Superior temporal gyrus (tissue), 1 donor: ENCODE data around the gene TREM2.

Experiments
- DNase-seq: peaks from one replicate; pipeline ENCODE4 v3.0.0-alpha.2; 2016; ENCODE audit errors: extremely low spot score

Gene TREM2

DNA sequence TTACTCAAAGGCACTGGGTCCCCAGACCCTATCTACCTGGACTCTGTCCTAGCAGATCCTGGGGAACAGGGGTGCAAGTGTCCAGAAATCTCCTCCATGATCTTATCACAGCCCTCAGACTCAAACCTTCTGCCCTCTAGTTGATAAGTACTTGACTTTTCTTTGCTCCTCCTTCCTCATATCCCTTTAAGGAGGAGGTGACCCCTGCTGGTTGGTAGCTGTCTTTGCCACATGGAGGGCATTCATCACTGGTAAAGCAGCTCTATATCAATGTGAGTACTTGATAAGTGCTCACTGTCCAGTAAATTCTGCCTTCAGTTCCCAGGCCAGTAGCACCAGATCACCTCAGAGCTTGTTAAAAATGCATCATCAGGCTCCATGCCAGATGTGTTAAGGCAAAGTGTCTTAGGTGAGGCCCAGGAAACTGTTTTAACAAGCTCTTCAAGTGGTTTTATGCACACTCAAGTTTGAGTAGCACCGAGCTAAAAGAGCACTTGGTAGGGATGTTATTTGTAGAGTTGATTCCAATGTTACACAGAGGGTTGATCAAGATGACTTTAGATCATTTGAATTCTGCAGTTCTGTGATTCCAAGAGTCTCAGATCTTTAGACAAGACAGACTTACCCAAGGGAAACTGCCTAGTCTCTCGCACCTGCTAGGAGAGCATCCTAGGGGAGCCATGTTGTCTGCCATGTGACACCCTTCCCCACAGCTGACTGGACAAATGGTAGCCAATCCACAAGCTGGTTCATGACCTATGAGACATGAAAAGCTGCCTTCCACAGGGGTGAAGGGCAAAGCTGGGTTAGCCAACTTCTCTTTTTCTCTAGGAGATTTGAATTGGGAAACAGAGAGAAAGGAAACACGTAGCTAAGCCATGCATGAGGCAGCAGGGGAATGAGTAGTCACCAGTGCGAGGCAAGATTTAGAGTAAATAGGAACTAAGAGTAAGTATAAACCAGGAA lies 19.4 kb upstream of the TREM2 start:
- DNase-seq = peak; percentile 27

DNA sequence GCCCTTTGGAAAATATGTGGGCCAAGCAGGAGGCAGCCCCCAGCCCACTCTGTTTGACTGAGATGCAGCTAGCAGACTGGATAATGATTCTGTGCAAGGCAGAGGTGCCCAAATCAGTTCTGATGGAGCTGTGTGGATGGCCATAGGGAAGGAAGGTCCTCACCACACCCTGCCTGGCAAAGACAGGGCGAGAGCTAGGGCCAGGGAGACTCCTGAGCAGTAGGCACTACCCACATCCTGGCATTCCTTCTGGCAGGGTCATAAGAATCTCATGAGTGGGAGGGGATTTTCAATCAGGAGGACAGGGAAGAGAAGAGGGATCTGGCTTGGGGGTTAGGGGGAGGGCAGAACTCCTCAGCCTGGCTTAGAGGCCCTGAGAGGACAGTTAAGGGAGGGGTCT lies 18.6 kb upstream of the TREM2 start:
- DNase-seq = no peak

DNA sequence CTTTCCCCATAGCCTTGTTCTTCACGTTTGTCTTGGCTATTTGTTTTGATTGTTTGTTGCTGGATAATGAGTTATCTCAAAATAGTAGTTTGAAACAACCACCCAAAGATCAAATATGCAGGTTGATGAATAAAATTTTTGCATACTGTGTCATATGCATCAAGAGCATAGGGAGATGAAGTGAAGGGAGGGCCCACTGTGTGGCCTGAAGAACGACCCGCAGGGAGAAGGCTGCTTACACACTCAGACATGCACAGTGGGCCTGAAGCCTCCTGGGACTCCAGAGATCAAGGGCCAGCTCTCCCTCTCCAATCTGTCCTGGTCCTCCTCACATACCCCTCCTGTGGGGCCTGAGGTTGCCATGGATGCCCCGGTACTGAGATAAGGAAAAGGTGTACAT lies 16.2 kb upstream of the TREM2 start:
- no peak for DNase-seq

DNA sequence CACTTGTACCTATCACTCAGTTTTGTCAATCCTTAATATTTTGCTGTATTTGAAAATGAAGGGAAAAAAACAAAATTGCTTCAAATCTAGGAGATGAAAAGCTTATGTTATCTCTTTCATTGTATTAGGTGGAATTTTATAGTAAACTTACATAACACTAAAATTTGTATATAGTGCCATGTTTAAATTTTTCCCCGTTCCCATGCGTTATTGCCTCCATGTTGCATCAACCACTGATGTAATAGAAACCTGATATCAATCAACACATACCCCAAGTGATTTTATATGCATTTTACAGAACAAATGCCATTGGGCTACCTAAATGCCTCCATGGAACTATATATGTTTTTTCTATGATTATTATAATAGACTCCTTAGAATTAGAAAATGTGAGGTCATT lies 14.8 kb upstream of the TREM2 start:
- DNase-seq = no peak

DNA sequence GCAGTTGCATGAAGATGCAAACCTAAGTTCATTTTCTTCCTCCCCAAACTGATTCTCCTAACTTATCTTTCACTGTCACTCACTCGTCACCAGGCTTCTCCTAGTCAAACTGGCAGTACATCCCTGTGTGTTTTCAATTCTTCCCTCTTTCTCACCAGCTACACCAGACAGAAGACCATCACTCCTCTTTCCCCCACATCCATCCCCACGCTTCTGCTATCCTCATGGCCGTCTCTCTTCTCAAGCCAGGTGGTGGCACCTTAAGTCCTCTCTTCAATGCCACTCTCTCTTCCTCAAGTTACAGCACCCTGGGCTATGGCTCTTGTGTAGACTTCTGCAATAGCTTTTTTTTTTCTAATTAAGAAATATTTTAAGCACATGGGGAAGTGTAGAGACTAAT lies 14.4 kb upstream of the TREM2 start:
- DNase-seq = no peak

DNA sequence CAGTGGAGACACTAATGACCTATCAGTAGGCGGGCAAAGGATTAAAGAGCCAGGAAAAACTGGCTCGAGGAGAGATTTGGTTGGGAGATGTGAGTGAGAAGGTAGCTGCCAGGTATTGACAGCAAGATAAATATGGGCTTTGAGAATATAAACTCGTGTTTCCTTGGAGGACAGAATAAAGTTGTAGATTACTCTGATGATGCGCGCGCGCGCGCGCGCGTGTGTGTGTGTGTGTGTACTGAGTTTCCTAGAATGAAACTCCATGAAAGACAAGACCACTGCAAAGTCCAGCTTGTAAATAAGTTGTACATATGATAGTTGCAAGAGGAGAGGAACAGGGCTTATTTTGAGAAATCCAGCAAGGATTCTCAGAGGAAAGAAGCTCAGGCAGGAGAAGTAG lies 13.3 kb upstream of the TREM2 start:
- DNase-seq = no peak

DNA sequence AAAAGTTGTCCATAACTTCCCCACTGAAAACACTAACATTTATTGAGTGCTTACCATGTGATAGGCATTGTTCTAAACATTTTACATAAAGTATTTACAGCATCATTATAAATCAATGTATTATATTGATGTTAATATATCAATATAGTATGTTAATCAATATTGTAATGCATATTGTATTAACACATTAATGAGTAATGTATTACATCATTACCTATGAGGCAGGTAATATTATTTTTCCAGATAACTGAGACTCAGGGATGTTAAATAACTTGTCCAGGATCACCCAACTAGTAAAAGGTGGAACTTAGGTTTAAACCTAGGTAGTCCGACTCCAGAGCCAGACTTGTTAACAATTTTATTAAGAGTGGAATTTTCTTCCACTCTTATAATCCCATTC lies 12.2 kb upstream of the TREM2 start:
- no peak for DNase-seq

DNA sequence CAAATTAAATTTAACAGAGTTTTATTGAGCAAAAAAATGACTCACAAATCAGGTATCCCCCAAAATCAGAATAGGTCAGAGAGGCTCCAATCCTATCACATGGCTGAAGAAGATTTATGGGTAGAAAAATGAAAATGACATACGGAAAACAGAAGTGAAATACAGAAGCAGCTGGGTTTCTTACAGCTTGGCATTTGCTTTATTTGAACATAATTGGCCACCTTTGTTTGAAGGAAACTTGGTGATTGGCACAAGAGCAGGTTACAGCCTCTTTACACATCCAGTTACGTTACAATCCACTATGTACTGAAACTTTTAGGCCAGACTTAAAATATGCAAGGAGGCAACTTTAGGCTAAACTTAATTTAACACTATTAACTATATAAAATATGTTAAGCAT lies 11.7 kb upstream of the TREM2 start:
- DNase-seq = no peak

DNA sequence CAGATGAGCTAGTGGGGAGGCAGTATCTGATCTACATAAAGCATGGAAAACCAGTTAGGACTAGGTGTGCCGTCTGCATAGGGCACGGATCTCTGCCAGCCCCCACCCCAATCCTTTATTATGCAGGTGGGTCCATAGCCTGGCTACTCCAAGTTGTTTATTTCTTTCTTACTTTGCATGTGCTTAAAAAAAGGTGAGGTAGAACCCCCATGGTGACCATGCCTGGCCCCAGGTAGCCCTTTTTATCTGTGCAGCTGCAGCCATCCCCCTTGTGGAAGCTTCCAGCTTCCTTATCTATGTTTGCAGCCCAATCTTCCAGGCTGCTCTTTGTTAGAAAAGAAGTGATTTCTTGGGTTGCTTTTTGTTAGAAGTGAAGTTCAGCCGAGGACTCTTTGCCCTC lies 9.0 kb upstream of the TREM2 start:
- no peak for DNase-seq

DNA sequence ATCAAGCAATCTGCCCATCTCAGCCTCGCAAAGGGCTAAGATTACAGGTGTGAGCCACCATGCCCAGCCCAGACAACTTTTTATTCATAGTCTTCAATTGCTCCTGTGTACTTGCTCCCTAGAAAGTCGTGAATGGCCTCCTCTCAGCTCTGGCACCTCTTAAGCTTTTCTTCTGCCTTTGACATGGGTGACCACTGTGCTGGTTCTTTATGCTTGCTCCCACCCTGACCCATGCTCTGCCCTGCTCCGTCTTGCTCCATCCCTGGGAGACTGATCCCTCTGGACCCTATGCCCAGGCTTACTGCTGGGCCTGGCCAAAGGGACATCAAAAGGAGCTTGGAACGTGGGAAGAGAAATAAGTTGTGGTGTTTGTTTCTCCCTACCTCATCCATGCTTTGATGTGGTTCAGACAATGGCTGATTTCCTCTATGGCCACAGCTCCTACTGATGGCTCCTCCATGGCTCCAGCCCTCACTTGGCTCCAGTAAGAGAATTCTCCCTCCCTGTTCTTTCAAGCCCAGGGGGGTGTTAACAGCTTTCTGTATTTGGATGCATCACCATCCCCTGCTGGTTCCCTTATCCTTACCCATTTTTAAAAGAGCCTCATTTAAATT lies 7.7 kb upstream of the TREM2 start:
- no peak for DNase-seq

DNA sequence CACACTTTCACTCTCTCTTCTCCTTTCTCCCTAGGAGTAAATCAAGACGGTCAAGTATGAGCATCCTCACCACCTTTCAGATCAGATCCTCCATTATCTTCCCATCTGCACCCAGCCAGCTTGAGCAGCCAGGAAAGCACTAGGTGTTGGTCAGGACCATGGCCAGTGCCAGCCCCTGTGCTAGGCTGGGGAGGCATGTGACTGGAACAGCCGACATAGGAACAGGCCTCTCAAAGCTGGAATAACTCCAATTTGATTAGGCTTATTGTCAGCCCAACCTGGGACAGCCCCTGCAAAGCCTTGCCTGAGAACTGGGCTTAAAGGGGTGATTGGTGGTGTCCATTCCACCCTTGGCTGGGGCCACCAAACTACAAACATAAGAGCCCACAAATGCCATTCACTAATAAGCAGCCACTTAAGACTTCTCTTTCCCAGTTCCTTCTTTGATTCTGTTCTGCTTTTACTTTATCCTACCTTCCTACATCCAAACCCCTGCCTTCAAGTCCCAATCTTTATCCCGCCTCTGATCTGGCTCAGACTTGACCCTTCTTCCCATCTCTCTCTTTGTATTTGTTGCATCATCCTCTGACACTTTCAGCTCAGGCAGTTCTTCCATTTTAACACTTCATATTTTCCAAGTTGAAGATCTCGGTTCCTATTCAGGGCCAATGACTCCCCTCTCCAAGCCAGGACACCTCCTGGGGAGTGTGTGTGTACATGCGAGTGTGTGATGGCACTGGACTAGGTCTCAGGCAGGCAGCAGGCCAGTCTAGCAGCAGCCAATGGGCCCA lies 4.5 kb upstream of the TREM2 start:
- no peak for DNase-seq

DNA sequence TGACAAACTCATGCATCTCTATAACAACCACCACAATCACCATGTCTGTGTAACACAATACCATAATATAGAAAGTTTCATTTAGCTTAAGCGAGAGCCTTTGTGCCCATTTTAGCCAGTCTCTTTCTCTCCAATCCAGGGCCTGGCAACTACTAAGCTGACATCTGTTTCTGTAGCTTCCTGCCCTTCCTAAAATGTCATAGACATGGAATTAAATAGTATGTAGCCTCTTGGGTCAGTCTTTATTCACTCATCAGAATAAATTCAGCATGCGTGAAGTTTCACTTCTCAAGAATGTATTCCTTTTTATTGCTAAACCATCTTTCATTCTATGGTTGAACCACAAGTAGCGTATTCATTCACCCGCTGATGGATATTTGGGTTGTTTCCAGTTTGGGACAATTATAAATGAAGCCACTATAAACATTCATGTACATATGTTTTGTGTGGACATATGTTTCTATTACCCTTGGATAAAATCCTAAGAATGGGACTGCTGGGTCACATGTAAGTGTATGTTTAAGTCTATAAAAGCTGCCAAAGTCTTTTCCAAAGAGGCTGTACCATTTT lies 1.7 kb upstream of the TREM2 start:
- no peak for DNase-seq

DNA sequence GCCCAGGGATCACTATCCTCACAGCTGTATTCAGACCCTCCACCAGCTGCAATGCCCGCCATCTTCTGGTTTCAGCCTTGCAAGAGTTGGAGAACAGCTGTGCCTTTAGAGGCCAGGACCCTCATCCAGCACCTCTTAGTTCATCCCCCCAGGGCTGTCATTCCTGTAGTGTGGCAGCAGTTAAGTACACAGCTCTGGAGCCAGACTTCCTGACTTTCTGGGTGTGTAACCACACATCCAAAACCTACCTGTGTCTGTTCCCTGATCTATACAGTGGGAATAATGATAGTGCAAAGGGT lies 452 bp upstream of the TREM2 start:
- DNase-seq = no peak

DNA sequence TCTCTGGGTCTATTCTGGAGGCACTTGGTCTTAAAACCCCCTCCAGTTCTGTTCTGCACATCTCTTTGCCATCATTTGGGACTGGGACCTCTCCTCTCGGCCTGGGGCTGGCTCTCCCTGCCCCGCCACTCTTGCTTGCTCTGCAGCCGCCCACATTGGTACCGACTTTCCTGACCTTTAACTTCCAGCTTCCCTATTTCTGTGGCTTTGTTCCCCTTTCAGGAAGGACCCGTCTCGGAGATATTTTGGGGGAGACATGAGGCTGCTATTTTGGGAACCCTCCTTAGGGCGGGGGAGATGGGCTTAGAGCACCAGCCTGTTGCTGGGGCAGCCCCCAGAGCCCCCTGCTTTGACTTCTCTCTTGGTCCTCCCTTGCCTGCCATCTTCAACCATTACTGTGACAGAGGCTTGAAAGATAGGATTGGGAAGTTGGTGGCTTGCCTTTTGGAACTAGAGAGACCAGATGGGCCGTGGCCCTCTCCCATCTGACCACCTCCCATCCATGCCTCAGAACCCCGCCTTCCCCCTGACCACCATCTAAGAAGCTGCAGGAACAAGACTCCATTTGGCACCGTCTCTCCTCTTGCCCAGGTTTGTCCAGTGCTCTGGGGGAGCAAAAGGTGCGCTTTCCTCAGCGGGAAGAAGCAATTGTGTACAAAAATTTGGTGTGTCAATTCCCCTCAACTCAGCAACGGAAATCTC lies 914 bp downstream of the TREM2 start:
- no peak for DNase-seq

DNA sequence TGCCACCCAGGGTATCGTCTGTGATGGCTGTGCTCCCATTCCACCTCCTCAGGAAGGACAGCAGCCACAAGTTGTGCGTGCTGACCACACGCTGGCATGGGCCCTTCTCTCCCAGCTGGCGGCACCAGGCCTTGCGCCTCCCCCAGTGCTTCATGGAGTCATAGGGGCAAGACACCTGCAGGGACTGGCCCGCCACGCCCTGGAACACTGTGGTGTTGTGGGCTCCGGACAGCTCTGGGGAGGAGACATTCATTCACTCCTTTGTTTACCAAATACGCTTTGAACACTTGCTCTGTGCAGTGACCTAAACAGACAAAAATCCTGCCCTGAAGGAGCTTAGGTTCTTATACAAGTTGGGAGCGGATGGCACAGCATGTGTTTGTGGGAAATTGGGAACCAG lies 1.5 kb downstream of the TREM2 start:
- DNase-seq = no peak

DNA sequence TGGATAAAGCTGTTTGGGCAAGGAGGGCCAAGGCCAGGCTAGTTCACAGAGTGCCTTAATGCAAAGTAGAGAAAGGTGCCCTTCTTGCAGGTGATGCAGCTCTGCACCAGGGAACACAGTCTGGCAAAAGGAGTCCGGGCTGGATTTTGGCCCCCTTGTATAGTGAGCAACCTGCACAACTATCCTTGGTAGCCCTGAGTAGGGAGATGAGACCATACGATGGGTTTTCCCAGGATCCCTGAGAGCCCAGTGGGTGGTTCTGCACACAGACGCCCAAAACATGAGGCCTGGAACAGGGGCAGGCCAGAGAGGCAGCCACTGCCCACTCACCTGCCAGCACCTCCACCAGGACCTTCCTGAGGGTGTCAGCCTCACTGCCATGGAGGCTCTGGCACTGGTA lies 2.0 kb downstream of the TREM2 start:
- no peak for DNase-seq

DNA sequence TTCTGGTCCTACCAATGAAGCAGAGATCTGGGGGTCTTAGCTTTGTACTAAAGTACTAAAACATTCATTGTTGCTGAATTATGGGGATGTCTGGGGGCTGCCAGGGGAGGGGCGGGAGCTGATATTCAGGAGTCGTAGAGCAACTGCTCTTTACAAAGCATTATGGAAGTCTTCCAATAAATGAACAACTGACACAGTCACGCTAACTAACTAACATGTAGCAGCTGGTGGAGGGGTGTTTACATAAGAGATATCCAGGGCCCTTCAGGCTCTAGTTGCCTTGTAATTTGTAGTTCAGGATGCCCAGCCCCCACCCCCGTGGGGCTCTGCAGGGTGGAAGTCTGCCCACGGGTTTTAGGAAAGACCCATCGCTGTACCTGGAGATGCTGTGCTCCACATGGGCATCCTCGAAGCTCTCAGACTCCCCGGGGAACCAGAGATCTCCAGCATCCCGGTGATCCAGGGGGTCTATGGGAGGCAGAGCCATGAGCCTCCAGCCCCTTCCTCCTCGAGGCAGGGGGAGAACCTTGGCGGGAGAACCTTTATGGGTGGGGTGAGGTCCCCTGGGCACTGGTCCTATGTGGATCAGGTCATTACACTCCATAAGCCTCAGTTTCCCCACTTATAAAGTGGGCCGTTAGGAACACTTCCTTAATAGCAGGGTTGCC lies 3.4 kb downstream of the TREM2 start:
- DNase-seq = no peak

DNA sequence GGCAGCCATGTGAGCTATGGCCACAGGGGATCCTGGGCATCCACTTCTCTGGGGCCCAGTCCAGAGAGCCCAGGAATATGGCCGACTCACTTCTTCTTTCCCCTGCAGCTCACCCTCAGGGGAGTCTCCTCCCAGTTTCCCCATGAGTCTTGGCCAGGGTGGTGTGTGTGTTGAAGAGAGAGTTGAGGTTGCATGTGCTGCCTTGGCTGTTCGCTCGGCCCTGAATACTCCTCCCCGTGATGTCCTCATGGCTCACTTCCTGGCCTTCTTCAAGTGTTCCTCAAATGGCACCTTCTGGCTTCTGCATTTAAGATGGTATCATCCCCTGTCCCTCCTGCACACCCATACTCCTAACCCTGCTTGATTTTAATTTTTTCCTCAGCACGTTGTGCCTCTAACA lies 5.6 kb downstream of the TREM2 start:
- peak; percentile 11 for DNase-seq

DNA sequence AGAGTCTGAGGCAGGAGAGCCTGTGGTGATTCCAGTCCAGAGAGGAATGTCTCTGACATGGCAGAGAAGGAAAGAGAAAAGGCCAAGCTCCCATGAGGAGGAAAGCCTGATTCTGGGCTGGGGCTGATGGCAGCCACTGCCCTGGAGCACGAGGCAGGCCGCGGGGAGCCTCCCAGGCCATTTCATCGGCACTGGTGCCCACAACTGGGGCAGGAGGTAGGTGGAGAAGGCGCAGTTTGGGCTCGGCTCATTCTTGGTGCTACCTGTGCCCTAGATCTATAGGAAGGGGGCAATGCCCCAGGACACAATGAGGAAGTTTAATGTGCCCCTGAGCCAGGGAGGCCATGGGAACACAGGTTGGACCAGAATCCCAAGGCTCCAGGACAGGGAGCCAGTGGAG lies 6.1 kb downstream of the TREM2 start:
- DNase-seq = no peak

DNA sequence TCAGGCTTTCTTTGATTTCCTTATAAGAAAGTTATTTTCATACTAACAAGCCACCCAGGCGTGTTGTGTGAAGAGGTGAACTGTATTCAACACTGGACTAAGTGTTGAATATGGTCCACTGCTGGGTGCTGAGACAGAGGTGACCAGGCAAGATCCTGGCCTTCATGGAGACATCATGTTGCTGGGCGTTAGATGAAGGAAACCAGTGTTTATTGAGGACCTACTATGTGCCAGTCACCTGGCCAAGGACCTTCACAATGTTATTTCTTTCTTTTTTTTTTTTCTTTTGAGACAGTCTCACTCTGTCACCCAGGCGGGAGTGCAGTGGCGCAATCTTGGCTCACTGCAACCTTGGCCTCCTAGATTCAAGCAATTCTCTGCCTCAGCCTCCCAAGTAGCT lies 6.9 kb downstream of the TREM2 start:
- no peak for DNase-seq

DNA sequence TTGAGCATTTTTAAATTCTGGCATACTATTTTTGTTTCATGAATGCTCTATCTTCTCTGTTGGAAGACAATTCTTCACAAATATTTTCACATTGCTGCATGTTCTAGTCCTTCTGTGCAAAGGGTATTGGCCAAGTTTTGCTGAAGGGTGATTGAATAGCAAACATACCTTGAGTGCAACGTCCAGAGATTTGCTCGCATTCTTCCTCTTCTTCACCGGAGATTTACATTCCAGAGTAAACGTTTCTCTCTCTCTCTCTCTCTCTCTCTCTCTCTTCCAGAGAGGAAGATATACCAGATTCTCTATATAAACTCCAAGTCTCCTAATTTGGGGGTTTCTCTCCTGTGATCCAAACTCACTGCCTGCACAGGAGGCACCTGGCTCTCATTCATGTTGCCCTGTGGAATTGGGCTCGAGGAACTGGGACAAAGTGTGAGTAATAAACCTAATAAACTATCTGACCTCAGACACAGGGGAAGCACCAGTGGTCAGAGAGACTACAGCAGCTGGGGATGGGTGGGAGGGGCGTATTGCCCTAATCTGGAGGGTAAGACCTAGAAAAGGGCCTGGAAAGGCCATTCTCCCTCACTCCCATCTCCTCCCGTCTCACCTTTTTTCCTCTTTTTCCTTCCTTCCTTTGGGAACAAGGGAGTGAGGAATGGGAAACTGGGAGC lies 7.6 kb downstream of the TREM2 start:
- no peak for DNase-seq
